Measurements from ENCODE around the gene PLEKHH2. TPM values are rescaled to one million over a fixed set of nuclear protein-coding genes. Genes with fewer than 3 reads are reported as not detected.

Gene PLEKHH2
- total RNA-seq, 4 donors from 2014 or later = 44.6 to 78.7 (median 48.0) TPM

DNA sequence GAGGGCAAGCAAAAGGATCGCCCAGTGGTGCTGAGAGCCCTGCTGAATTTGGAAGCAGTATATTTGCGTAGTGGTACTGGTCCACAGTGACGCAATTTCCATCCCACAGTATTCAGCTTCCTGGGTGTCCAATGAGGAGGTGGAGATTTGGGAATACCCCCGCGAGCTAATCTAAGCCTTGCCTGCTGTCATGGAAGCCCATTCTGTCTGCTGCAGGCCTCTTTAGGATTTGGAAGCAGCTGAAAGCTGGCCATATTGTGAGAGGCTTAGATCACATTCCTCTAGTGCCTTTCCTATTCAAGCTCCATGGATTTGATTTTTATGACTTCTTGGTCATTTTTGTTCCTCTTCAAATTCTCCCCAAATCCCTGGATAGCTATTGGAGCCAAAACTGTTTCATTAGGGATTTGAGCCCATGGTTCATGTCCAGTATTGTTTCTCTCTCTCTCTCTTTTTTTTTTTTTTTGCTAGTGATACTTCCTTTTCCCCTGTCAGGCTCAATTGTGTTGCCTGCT is 114.5 kb downstream of the PLEKHH2 start:
- no peaks in the 10 kb centered on the region for H3K4me1 ChIP-seq
- H3K27ac ChIP-seq = peak overlapping the region in 1 of 4 donors; percentile 12
- peaks cover 0 to 6% (median 0%) of the 10 kb centered on the region in 3 donors for H3K36me3 ChIP-seq
- TF ChIP-seq POLR2A (IDR thresholded peaks at IDR 0.05) = no peak
- no peak for TF ChIP-seq CTCF (IDR thresholded peaks at IDR 0.05)
- TF ChIP-seq EP300 (IDR thresholded peaks at IDR 0.05) = no peak
- H3K9me3 ChIP-seq = no peaks in the 10 kb centered on the region
- H3K4me3 ChIP-seq = no peak overlapping the region
- no peak for DNase-seq (ENCODE audit: low spot score in 2 of 2)
- 79 to 88% methylated on average over 5 of the region's 5 CpGs for WGBS, 2 donors
- H3K27me3 ChIP-seq = no peaks in the 10 kb centered on the region

- Histone ChIP-seq H3K27me3 (no peaks in the 10 kb centered on the region), H3K4me1 (no peaks in the 10 kb centered on the region), H3K27ac (no peak overlapping the region)
Observed at GRCh38 chr2:43752302-43752701, 115.2 kb downstream of the PLEKHH2 start.

DNA sequence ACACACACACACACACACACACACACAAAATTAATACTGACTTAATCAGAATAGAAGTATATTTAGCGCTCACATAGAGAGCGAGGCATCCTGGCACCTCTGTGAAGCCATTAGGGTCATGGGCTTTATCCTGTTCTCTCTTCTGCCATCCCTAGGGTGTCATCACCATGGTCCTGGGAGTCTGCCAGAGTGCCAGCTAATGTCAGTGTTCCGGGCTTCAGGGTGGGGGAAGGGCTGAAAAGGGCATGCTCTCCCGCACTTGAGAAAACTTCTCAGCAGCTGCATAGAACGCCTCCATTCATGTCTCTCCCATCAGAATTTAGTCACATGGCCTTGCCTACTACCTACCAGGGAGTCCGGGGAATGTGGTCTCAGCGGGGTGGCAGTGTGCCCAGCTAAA is 117.1 kb downstream of the PLEKHH2 start:
- TF ChIP-seq CTCF (IDR thresholded peaks at IDR 0.05) = no peak
- TF ChIP-seq EP300 (IDR thresholded peaks at IDR 0.05) = no peak
- TF ChIP-seq POLR2A (IDR thresholded peaks at IDR 0.05) = no peak
- 43 to 71% methylated on average over 7 of the region's 7 CpGs for WGBS, 2 donors
- no peak overlapping the region for H3K27ac ChIP-seq
- H3K4me3 ChIP-seq = no peak overlapping the region
- H3K9me3 ChIP-seq = no peaks in the 10 kb centered on the region
- H3K36me3 ChIP-seq = peaks cover 0 to 6% (median 0%) of the 10 kb centered on the region in 3 donors
- DNase-seq (ENCODE audit: low spot score in 2 of 2) = no peak
- no peaks in the 10 kb centered on the region for H3K27me3 ChIP-seq
- peaks cover 0 to 13% (median 1%) of the 10 kb centered on the region in 4 donors for H3K4me1 ChIP-seq

More at GRCh38 chr2:43752302-43752701, 115.2 kb downstream of the PLEKHH2 start:
- Histone ChIP-seq H3K36me3 (peaks cover 0 to 6% (median 0%) of the 10 kb centered on the region in 3 donors), H3K9me3 (no peaks in the 10 kb centered on the region), H3K4me3 (no peak overlapping the region)
- TF ChIP-seq POLR2A (IDR thresholded peaks at IDR 0.05) (no peak), EP300 (IDR thresholded peaks at IDR 0.05) (no peak), CTCF (IDR thresholded peaks at IDR 0.05) (no peak)
- no peak for DNase-seq (ENCODE audit: low spot score in 2 of 2)

DNA sequence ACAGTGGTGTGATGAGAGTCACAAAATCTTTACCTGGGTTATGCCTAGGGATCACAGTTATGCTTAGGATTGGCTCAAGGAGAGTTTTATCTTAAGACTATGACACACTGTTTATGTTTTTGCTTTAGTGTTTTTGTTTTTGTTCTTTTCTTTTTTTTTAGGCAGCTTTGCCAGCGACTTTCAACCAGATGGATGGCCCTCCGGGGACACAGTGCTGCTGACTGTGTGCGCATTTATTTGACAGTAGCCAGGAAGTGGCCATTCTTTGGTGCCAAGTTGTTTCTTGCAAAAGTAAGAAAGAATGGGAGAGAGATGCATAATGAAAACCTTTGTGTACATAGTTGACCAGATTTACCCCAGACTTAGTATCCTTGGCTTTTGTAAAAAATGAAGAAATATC is 121.7 kb downstream of the PLEKHH2 start:
- Histone ChIP-seq H3K4me3 (no peak overlapping the region), H3K27ac (peak overlapping the region; percentile 23 to 84 (median 56)), H3K36me3 (peaks cover 0 to 6% (median 0%) of the 10 kb centered on the region in 3 donors), H3K4me1 (peaks cover 0 to 23% (median 2%) of the 10 kb centered on the region in 4 donors), H3K27me3 (no peaks in the 10 kb centered on the region), H3K9me3 (no peaks in the 10 kb centered on the region)
- peak; percentile 57 to 60 for DNase-seq (ENCODE audit: low spot score in 2 of 2)
- WGBS, 2 donors = 15 to 20% methylated on average over 3 of the region's 3 CpGs
- TF ChIP-seq POLR2A (IDR thresholded peaks at IDR 0.05) (no peak), EP300 (IDR thresholded peaks at IDR 0.05) (peak; percentile 15 to 53), CTCF (IDR thresholded peaks at IDR 0.05) (no peak)

- DNase-seq (ENCODE audit: low spot score in 2 of 2) = no peak
- H3K4me3 ChIP-seq = no peak overlapping the region
- peak overlapping the region in 3 of 4 donors; percentile 37 to 84 (median 76) for H3K27ac ChIP-seq
- TF ChIP-seq EP300 (IDR thresholded peaks at IDR 0.05) (peak in 1 of 2 donors; percentile 13), CTCF (IDR thresholded peaks at IDR 0.05) (no peak), POLR2A (IDR thresholded peaks at IDR 0.05) (no peak)
- H3K27me3 ChIP-seq = no peaks in the 10 kb centered on the region
- H3K4me1 ChIP-seq = peaks cover 0 to 23% (median 2%) of the 10 kb centered on the region in 4 donors
- peaks cover 0 to 6% (median 0%) of the 10 kb centered on the region in 3 donors for H3K36me3 ChIP-seq
- no peaks in the 10 kb centered on the region for H3K9me3 ChIP-seq
Observed at GRCh38 chr2:43759195-43759594, 122.1 kb downstream of the PLEKHH2 start.
